ENCODE measurements around the gene SYNE3.

The SYNE3 gene

GRCh38 chr14:95479494-95479893 is 37.0 kb downstream of the SYNE3 start:
- H3K27ac ChIP-seq = no peak overlapping the region
- no peak for TF ChIP-seq ZFX (IDR thresholded peaks at IDR 0.05)
- TF ChIP-seq, protein P1, sequence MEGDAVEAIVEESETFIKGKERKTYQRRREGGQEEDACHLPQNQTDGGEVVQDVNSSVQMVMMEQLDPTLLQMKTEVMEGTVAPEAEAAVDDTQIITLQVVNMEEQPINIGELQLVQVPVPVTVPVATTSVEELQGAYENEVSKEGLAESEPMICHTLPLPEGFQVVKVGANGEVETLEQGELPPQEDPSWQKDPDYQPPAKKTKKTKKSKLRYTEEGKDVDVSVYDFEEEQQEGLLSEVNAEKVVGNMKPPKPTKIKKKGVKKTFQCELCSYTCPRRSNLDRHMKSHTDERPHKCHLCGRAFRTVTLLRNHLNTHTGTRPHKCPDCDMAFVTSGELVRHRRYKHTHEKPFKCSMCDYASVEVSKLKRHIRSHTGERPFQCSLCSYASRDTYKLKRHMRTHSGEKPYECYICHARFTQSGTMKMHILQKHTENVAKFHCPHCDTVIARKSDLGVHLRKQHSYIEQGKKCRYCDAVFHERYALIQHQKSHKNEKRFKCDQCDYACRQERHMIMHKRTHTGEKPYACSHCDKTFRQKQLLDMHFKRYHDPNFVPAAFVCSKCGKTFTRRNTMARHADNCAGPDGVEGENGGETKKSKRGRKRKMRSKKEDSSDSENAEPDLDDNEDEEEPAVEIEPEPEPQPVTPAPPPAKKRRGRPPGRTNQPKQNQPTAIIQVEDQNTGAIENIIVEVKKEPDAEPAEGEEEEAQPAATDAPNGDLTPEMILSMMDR (conservative IDR thresholded peaks at IDR 0.05) = no peak

DNA sequence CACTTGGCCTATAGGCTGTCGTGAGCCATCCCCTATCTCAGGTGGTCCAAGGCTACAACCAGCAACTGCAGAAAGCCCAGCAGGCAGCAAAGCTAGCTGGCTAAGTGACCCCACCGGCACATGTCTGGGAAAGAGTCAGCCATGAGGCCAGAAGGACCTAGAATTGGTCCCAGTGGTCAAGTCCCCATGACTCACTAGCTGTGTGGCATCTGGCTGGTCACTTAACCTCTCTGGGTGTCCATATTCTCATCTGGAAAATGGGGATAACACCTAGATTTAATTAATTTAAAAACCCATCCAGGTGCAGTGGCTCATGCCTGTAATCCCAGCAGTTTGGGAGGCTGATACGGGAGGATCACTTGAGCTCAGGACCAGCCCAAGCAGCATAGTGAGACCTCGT is 37.6 kb downstream of the SYNE3 start:
- no peak for TF ChIP-seq ZFX (IDR thresholded peaks at IDR 0.05)
- TF ChIP-seq, protein P1 (conservative IDR thresholded peaks at IDR 0.05) = no peak

DNA sequence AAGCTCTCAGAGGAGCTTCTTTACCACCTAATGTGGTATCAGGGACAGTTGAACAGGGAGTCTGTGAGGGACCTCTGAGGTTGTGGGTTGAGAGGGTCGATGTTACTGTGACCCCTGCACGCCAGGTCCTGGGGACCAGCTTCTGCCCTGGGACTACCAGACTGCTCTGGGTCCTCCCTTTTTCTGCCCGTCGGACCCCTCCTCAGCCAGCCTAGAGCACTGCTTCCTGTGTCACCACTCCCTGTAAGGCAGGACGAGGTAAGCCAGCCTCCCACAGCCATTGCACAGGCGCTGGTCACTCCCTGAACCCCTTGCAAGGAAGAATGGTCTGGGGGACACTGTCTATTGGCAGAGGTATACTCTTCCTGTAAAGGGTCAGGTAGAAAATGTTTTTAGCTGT is 38.1 kb downstream of the SYNE3 start:
- no peak for TF ChIP-seq ZFX (IDR thresholded peaks at IDR 0.05)
- TF ChIP-seq, protein P1 (conservative IDR thresholded peaks at IDR 0.05) = no peak
- no peak overlapping the region for H3K27ac ChIP-seq

More for the DNA sequence above, 37.6 kb downstream of the SYNE3 start:
- H3K27ac ChIP-seq = no peak overlapping the region

- TF ChIP-seq, protein P1 (conservative IDR thresholded peaks at IDR 0.05) = no peak
- TF ChIP-seq ZFX (IDR thresholded peaks at IDR 0.05) = no peak
- no peak overlapping the region for H3K27ac ChIP-seq
Measured at GRCh38 chr14:95477411-95478269, 38.8 kb downstream of the SYNE3 start.

DNA sequence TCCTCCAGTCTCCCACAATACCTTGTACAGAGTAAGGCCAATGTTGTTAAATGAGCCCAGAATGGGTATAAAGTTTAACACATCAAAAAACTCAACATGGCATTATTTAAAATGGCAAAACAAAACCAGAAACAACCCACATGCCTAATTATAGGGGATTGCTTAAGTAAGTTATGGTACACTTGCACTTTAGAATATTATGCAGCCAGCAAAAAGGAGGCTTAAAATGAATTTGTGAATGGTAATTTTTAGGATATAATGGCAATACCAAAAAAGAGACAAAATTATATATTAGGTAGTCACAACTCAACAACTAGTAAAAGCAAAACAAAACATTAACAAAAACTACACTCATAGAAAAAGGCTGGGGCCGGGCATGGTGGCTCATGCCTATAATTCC is 39.7 kb downstream of the SYNE3 start:
- H3K27ac ChIP-seq = no peak overlapping the region
- no peak for TF ChIP-seq ZFX (IDR thresholded peaks at IDR 0.05)
- TF ChIP-seq, protein P1 (conservative IDR thresholded peaks at IDR 0.05) = no peak

DNA sequence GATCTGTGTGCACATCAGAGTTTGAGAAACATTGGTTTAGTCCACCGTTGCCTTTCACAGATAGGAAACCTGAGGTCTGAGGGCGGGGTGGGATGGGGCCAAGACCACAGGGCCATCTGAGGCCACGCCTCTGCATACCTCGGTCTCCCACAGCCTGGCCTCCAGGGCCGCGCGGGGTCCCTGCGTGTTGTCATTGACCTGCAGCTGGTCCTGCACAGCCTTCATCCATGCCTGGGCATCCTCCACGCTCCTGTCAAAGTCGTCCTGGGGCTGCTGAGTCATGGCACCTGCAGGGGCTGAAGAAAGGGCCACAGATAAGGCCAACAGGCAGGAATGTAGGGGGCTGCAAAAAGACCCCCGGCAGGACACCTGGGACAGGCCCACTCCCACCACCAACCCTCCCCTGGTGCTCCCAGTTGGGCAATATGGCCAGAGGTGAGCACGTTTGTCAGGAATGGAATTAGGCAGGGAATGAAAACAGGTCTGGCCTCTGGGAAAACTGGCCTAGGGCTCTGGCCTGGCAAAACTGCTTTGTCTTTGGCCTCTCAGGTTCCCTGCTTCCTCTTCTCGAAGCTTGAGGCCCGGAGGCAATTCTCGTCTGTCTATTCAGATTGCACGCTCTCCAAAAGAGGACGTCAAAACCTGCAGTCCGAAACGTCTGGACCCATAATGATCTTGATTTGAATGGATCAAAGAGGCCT is 40.8 kb downstream of the SYNE3 start:
- TF ChIP-seq, protein P1 (conservative IDR thresholded peaks at IDR 0.05) = no peak
- TF ChIP-seq ZFX (IDR thresholded peaks at IDR 0.05) = no peak
- no peak overlapping the region for H3K27ac ChIP-seq

GRCh38 chr14:95474941-95475340 is 41.5 kb downstream of the SYNE3 start:
- no peak overlapping the region for H3K27ac ChIP-seq
- no peak for TF ChIP-seq ZFX (IDR thresholded peaks at IDR 0.05)
- TF ChIP-seq, protein P1 (conservative IDR thresholded peaks at IDR 0.05) = no peak
